Esophagus squamous epithelium (tissue), 4 donors: ENCODE measurements around the gene MRS2.

Source experiments
- CTCF ChIP-seq, 6 experiments: fragments of 450-650 bp in 4 of 6; fragments of 200-600 bp in 2 of 6; sonication (generic) in 2 of 6; IDR thresholded peaks; one replicate each; pipeline ENCODE4 v1.5.1; 2016 to 2019; ENCODE audit warnings: antibody characterized with exemption in 6 of 6, mild to moderate bottlenecking in 4 of 6, moderate library complexity in 4 of 6
- POLR2A ChIP-seq, 4 donors: fragments of 450-650 bp; IDR thresholded peaks; one replicate each; pipeline ENCODE4 v1.6.1; 2017; ENCODE audit warnings: antibody characterized with exemption in 4 of 4, mild to moderate bottlenecking in 4 of 4, moderate library complexity in 3 of 4

- TF ChIP-seq CTCF (IDR thresholded peaks at IDR 0.05) (no peak), POLR2A (IDR thresholded peaks at IDR 0.05) (no peak)
Measured at GRCh38 chr6:24410622-24411021, 7.9 kb downstream of the MRS2 start.
